IPS-NIHi7 (cell line): Measurements from ENCODE around the gene TRABD2B.
A peak's percentile ranks its signal among the peaks of the same experiment; 100 is the strongest.

Experiments used
- DNase-seq: peaks from one replicate; pipeline ENCODE4 v3.0.0; 2012; ENCODE audit warnings: mixed read lengths; ENCODE audit errors: extremely low spot score

TRABD2B gene

GRCh38 chr1:47778280-47778679 is 218.9 kb downstream of the TRABD2B start:
- no peak for DNase-seq

GRCh38 chr1:47777322-47777721 is 219.9 kb downstream of the TRABD2B start:
- DNase-seq = no peak

DNA sequence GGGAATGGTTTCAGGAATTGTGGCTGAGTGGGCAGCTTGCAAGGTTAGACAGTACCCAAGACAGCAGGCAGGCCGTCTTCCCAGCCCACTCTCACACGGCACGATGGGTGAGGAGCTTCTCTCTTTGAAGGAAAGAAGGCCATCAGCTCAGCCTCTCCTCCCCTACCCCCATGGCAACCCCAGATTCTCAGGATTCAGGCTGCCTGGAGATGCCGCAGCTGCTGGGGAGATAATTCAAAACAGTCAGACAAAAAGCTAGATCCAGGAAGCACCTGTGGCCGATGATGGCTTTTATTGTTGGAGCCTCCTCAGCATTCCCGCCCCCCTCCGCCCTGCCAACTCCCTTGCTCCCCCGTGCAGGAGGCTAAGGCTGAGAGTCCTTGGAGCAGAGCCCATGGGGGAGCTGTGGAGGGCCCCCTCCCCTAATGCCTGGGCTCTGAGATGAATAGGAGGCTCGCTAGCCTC is 220.5 kb downstream of the TRABD2B start:
- no peak for DNase-seq

DNA sequence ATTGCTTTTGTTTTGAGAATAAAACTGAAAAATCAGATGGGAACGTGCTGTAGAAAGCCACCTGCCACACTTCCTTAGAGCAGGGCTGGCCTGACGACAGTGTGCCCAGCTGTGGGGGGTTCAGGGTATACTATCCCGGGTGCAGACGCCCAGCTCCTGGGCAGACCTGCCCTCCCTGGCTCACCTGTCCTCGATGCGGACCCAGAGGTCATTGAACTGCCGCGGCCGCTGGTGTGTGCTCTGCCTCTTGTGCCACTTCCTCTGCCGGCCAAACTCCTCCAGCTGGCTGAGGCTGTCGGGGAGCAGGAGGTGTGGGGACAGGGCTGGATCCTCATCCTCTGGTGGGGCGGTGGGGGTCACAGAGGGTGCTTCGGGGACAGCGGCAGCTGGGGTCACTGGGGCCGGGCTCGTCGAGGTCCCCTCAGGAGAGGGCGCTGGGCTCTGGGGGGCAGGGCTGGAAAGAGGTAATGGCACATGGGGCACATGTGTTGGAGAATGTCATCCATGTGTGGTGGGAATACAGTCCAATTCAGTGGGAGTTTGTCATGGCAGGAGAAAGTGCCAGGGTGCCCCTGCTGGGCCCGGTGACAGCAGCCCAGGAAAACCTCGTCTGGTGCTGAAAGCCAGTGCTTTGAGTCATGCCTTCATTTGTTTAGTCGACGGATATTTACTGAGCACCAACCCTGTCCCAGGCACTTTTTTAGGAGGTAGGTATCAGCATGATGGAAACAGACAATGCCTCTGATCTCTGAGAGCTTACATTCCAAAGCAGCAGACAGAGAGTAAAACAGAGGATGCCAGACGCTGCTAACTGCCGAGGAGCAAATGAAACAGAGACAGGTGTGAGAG is 222.0 kb downstream of the TRABD2B start:
- DNase-seq = no peak

GRCh38 chr1:47772960-47773682 is 224.1 kb downstream of the TRABD2B start:
- no peak for DNase-seq

GRCh38 chr1:47772281-47772680 is 224.9 kb downstream of the TRABD2B start:
- DNase-seq = no peak

DNA sequence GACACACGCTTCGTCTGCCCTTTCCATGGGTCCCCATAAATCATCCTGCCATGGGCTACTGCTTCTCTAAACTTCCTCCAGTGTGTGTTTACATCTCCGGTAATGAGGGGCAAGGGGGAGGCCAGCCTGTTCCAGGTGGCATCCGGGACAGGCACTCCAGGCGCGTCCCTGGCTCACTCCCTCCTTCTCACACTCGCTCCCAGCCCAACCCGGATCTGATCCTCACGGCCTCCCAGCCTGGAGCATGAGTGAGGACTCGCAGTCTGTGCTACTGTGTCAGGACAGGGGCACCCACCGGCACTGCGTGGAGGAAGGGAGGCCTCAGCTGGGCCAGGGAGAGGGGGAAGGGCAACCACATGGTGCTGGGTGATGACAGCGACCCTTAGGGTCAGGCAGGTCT is 225.4 kb downstream of the TRABD2B start:
- no peak for DNase-seq

GRCh38 chr1:47769983-47770382 is 227.2 kb downstream of the TRABD2B start:
- DNase-seq = no peak

DNA sequence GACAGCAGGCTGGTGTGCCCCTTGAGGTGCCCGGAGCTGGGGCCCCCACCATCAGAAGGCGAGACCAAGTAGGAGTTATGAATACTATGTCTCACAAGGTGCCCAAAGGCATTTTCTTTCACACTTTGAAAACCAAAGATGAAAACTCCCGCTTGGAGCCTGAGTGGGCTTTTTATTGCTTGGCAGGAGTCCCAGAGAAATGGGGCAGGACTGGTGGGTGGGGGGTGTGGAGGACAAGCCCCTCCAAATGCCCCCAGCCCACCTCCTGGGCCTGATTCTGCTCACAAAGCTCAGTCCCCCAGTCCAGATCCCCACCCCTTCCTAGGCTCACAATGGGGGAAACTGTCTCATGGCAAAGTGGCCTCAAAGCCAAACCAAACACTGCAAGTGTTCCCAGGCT is 227.9 kb downstream of the TRABD2B start:
- DNase-seq = no peak

- no peak for DNase-seq
Measured at GRCh38 chr1:47767741-47768100, 229.5 kb downstream of the TRABD2B start.

- DNase-seq = no peak
Measured at GRCh38 chr1:47766832-47767740, 230.1 kb downstream of the TRABD2B start.

DNA sequence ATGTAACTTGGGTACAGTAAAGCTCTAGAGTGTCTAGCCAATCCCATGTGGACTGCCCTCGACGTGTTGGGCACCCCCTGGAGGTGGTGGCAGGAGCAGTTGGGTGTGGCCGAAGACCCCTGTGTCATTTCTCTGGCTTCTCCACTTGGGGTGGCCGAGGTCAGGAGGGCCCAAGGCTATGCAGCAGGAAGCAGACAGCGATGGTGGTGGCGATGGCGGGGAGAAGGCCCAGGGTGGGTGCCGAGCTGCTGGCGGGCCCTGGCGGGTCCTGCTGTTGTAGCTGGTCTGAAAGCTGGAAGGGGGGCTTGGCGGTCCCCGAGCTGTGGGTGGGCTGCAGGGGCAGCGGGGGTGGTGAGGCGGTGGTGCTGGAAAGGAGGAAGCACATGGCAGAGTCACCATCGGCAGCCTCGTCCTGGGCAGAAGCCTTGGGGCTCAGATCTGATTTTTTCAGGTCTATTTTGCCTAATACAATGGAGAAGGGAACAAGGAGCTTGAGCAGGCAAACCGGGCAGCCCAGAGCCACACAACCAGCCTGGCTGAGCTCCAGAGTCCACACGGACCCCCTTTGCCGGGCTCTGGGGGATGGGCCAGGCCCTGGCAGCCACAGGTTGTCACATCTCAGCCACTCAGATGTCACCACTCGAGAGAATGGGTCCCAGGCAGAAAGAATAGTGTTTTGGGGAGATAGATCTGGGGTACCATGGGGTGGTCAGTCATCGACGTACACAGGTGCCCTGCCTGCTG is 231.3 kb downstream of the TRABD2B start:
- no peak for DNase-seq

GRCh38 chr1:47765236-47765635 is 231.9 kb downstream of the TRABD2B start:
- peak; percentile 42 for DNase-seq

DNA sequence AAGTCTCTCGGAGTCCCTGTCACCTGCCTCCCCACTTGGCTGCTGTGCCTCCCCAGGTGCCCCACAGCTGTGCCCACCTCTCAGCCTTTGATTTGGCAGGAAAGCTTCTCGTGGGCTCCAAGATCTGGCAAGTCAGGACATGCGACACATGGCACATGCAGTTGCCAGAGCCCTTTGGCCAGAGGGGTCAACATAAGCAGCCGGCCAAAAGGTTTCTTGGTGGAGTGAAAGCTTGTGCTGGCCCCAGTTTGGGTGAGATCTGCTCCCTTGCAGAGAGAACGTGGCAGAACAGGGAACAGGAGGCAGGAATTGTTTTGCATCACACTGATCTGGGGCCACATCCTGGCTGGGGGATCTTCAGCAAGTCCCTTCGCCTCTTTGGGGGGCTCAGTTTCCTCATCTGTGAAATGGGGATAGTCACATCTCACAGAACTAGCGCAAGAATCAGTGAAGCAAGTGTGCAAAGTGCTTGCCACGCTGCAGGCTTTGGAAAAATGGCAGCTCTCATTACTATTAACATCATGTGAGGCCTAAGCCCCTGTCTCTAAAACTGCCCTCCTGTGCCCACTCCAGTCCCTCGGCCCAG is 232.6 kb downstream of the TRABD2B start:
- DNase-seq = no peak

DNA sequence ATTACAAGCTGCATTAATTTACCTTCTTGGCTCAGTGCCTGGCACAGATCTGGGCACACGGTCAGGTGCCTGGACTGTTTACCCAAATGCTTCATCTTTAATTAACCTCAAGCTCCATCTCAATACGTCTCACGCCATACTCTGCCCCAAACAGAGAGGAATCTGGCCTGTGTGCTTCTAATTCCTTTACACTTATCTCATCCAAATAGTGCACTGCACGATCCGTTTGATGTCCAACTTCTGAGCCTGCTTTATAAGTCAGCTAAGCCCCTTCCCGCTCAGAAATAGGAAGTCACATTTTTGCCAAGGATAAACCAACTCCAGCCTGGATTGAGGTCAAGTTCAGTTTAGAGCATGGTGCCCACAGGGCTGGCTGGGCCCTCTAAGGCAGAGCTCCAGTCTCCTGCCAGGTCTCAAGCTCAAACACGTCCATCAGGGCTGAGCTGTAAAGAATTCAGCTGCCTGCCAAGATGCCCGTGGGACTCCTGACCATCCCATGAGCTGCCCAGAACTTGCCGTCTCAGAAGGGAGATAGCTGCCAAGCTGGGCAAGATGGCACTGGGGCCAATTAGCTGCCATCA is 233.5 kb downstream of the TRABD2B start:
- DNase-seq = no peak

DNA sequence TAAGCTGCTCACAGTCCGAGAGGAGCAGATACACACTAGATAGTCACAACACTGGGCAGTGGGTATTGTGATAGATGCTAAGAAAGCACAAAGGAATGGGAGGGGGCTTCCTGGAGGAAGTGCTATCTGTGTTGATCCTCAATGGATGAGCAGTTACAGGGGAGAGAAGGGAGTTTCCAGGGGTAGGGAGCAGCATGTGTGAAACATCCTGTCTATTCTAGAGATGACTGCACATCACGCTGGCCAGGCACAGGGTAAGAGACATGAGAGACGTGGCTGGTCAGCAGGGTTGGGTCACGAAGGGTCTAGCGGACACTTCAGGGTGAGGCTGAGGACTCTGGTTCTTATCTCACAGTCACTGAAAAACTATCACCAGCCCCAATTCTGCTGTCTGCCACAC is 235.2 kb downstream of the TRABD2B start:
- no peak for DNase-seq

DNA sequence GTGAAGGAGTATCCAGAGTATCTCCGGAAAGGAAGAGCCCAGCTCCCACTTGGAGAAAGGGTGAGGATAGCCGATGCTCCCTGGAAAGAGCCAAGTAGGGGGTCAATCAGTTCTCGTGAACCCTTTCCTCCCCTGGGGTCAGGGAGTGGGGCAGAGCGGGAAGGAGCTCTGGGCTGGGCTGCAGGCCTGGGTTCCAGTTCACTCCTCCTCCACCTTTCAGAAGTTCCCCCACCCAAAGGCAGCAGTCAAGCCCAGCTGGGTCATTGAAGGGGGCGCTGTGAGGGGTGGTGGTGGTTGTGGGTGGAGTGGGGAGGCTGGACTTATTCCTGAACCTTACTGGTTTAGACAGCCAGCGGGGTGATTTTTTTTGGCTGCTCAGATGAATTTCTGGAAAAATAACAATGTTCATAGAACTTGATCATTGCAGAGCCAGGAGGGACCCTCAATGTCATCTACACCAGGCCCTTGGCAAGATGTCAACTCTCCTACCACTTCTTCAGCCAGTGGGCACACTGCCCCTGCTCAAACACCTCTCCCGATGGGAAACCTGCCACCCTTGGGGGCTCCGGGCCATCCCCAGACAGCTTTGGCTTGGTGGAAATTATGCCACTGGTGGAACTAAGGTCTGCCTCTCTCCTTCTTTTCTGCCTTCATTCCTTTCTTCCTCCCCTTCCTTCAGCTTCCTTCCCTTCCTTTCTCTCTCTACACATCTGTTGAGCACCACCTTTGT is 235.8 kb downstream of the TRABD2B start:
- no peak for DNase-seq

DNA sequence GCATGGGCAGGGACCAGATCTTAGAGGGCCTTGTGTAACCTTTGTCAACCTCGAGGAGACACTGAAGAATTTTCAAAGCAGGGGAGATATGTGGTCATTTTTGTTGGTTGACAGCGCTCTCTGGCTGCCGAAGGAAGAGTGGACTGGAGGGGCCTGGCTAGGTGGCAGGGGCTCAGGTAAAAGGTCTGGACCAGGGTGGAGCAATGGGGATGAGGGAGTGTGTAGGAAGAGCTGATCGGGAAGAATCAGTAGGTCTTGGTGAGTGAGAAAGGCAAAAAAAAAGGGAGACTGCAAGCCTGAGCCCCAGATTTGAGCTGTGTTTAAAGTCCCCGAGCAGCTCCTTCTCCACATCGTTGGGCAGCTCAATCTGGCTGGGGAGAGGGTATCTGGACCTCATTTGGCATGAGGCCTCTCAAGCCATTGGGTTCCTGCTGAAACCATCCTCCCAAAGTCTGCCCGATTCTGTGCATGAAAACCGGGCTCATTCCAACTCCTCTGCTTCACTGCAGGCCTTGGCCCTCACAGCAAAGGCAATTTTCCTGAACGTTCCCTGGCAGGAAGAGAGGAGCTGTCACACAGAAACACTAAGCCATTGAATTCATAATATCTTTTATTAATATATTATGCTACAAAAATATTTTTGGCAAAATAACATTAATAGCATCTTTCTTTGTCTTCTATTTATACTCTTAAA is 237.1 kb downstream of the TRABD2B start:
- DNase-seq = no peak

- DNase-seq = no peak
Measured at GRCh38 chr1:47759251-47759935, 237.8 kb downstream of the TRABD2B start.
